Upper lobe of left lung (tissue), 6 donors: ENCODE data around the gene SNTG2. TPM values are rescaled to one million over a fixed set of nuclear protein-coding genes. Genes with fewer than 3 reads are reported as not detected.

ENCODE experiments used
- ATAC-seq, 2 donors: fragments of 200-7000 bp; cut with Tn5 transposase; one replicate each; pipeline ENCODE4 v1.9.1; 2022; ENCODE audit warnings: mild to moderate bottlenecking in 2 of 2, moderate library complexity in 2 of 2; ENCODE audit not compliant: low FRiP score in 2 of 2
- DNase-seq, 2 donors: peaks; one replicate each; pipeline ENCODE4 v3.0.0-alpha.2; 2019 to 2020
- H3K27ac ChIP-seq, 4 donors: fragments of 200-600 bp; sonication (generic); one replicate each; pipeline ENCODE4 v1.5.1; 2016 to 2019
- H3K27me3 ChIP-seq, 4 donors: fragments of 200-600 bp; sonication (generic); one replicate each; pipeline ENCODE4 v1.5.1; 2017 to 2019
- H3K36me3 ChIP-seq, 4 donors: fragments of 200-600 bp; sonication (generic); one replicate each; pipeline ENCODE4 v1.5.1; 2016 to 2019
- H3K4me1 ChIP-seq, 4 donors: fragments of 200-600 bp; sonication (generic); one replicate each; pipeline ENCODE4 v1.5.1; 2018 to 2019
- H3K4me3 ChIP-seq, 4 donors: fragments of 200-600 bp; sonication (generic); one replicate each; pipeline ENCODE4 v1.5.1; 2017 to 2019; ENCODE audit warnings: mild to moderate bottlenecking in 2 of 4, moderate library complexity in 1 of 4
- H3K9me3 ChIP-seq, 4 donors: fragments of 200-600 bp; sonication (generic); one replicate each; pipeline ENCODE4 v1.5.1; 2018 to 2019
- EP300 ChIP-seq, 4 donors: sonication (generic); formaldehyde crosslinking; IDR thresholded peaks; one replicate each; pipeline ENCODE4 v1.5.1; 2017; ENCODE audit warnings: antibody characterized with exemption in 4 of 4, control low read depth in 2 of 4
- POLR2A ChIP-seq, 4 donors: fragments of 450-650 bp; IDR thresholded peaks; one replicate each; pipeline ENCODE4 v1.5.1; 2016 to 2017; ENCODE audit warnings: antibody characterized with exemption in 4 of 4, mild to moderate bottlenecking in 2 of 4
- POLR2AphosphoS5 ChIP-seq, 2 donors: sonication (generic); formaldehyde crosslinking; IDR thresholded peaks; one replicate each; pipeline ENCODE4 v1.5.1; 2017; ENCODE audit warnings: antibody characterized with exemption in 2 of 2
- WGBS, 2 donors: methylation state at CpG; one replicate each; pipeline ENCODE4 v1.1.5; 2017 to 2018; 5-methylcytosine and 5-hydroxymethylcytosine counted together
- total RNA-seq, 6 donors: library from RNA; depleted of rRNA in 4 of 6; stranded (reverse); fragments of >200 nt in 4 of 6; gene quantifications; one replicate each; pipeline versions ENCODE4 v1.1.0 to v1.2.1, GENCODE V29; 2016 to 2021
- TF ChIP-seq, protein P1 (sequence below), 6 experiments: fragments of 450-650 bp in 4 of 6; fragments of 200-600 bp in 2 of 6; sonication (generic) in 2 of 6; IDR thresholded peaks; one replicate each; pipeline ENCODE4 v1.5.1; 2016 to 2019; ENCODE audit warnings: antibody characterized with exemption in 6 of 6
- donor health status: DM: no; HTN: no; CAD: no; lungs with moderate emphysema.
- donor health status: DM: no; HTN: yes; CAD: no; lungs with severe emphysema.

The SNTG2 gene
- total RNA-seq, 6 donors from 2014 or later: 1.1 to 13.6 (median 3.0) TPM

DNA sequence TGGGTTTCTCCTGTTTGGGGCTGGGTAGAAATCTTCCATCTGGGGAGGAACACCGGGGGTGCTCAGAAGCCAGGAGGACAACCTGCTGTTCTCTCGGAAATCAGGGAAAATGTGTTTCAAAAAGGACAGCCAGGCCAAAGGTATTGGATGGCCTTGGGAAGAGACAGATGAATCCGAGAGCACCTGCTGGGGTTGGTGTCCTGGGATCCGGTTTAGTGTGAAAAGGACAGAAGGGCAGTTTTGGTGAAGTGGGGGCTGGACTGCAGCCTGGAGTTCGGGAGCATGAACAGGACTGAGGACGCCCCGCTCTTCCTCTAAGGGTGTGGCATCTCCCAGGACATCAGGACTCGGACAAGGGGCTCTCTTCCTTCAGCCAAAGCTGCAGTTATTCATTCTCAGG, 24.9 kb upstream of the SNTG2 start:
- H3K9me3 ChIP-seq: peaks cover 0 to 3% (median 0%) of the 10 kb centered on the region in 4 donors
- H3K27ac ChIP-seq: no peak overlapping the region
- no peaks in the 10 kb centered on the region for H3K36me3 ChIP-seq
- H3K27me3 ChIP-seq: no peaks in the 10 kb centered on the region
- TF ChIP-seq EP300 (IDR thresholded peaks at IDR 0.05) (no peak), POLR2AphosphoS5 (IDR thresholded peaks at IDR 0.05) (no peak), POLR2A (IDR thresholded peaks at IDR 0.05) (no peak)
- TF ChIP-seq, protein P1, sequence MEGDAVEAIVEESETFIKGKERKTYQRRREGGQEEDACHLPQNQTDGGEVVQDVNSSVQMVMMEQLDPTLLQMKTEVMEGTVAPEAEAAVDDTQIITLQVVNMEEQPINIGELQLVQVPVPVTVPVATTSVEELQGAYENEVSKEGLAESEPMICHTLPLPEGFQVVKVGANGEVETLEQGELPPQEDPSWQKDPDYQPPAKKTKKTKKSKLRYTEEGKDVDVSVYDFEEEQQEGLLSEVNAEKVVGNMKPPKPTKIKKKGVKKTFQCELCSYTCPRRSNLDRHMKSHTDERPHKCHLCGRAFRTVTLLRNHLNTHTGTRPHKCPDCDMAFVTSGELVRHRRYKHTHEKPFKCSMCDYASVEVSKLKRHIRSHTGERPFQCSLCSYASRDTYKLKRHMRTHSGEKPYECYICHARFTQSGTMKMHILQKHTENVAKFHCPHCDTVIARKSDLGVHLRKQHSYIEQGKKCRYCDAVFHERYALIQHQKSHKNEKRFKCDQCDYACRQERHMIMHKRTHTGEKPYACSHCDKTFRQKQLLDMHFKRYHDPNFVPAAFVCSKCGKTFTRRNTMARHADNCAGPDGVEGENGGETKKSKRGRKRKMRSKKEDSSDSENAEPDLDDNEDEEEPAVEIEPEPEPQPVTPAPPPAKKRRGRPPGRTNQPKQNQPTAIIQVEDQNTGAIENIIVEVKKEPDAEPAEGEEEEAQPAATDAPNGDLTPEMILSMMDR (IDR thresholded peaks at IDR 0.05): no peak
- no peak for DNase-seq
- no peak for ATAC-seq
- WGBS, 2 donors: 77 to 79% methylated on average over 8 of the region's 8 CpGs
- H3K4me3 ChIP-seq: no peak overlapping the region
- H3K4me1 ChIP-seq: no peaks in the 10 kb centered on the region

GRCh38 chr2:926259-926793, 24.3 kb upstream of the SNTG2 start:
- no peak overlapping the region for H3K27ac ChIP-seq
- H3K27me3 ChIP-seq: no peaks in the 10 kb centered on the region
- no peaks in the 10 kb centered on the region for H3K36me3 ChIP-seq
- TF ChIP-seq POLR2A (IDR thresholded peaks at IDR 0.05) (no peak), POLR2AphosphoS5 (IDR thresholded peaks at IDR 0.05) (no peak), EP300 (IDR thresholded peaks at IDR 0.05) (no peak)
- TF ChIP-seq, protein P1 (IDR thresholded peaks at IDR 0.05): no peak
- ATAC-seq (no peak), DNase-seq (no peak)
- no peak overlapping the region for H3K4me3 ChIP-seq
- no peaks in the 10 kb centered on the region for H3K4me1 ChIP-seq
- 78 to 82% methylated on average over 12 of the region's 12 CpGs for WGBS, 2 donors
- H3K9me3 ChIP-seq: peaks cover 0 to 3% (median 0%) of the 10 kb centered on the region in 4 donors

DNA sequence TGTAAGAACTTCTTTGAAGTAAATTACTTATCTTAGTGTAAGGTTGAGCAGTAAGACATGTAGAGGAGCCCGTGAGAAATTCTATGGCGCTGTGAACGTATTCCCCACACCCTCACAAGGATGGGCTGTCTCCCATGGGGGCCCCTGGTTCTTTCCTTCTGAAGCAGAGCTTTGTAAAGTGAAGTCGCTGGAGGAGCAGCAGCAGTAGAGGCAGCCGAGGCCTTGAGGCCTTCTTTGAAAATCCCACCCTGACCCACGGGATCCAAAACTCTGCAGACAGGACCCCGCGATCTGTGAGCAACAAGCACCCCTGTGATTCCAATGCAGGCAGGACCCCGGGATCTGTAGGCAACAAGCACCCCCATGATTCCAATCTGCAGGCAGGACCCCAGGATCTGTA, 23.8 kb upstream of the SNTG2 start:
- Histone ChIP-seq H3K4me1 (no peaks in the 10 kb centered on the region), H3K4me3 (no peak overlapping the region), H3K27me3 (no peaks in the 10 kb centered on the region), H3K9me3 (peaks cover 0 to 3% (median 0%) of the 10 kb centered on the region in 4 donors), H3K36me3 (no peaks in the 10 kb centered on the region), H3K27ac (no peak overlapping the region)
- ATAC-seq (no peak), DNase-seq (no peak)
- TF ChIP-seq POLR2A (IDR thresholded peaks at IDR 0.05) (no peak), EP300 (IDR thresholded peaks at IDR 0.05) (no peak), POLR2AphosphoS5 (IDR thresholded peaks at IDR 0.05) (no peak)
- TF ChIP-seq, protein P1 (IDR thresholded peaks at IDR 0.05): no peak
- WGBS, 2 donors: 88 to 96% methylated on average over 9 of the region's 9 CpGs

- no peaks in the 10 kb centered on the region for H3K36me3 ChIP-seq
- no peak overlapping the region for H3K4me3 ChIP-seq
- no peaks in the 10 kb centered on the region for H3K27me3 ChIP-seq
- no peak overlapping the region for H3K27ac ChIP-seq
- H3K9me3 ChIP-seq: peaks cover 0 to 3% (median 0%) of the 10 kb centered on the region in 4 donors
- DNase-seq: no peak
- 74 to 89% methylated on average over 7 to 16 of the region's 16 CpGs for WGBS, 2 donors
- no peaks in the 10 kb centered on the region for H3K4me1 ChIP-seq
- ATAC-seq: no peak
- TF ChIP-seq, protein P1 (IDR thresholded peaks at IDR 0.05): no peak
- TF ChIP-seq EP300 (IDR thresholded peaks at IDR 0.05) (no peak), POLR2A (IDR thresholded peaks at IDR 0.05) (no peak), POLR2AphosphoS5 (IDR thresholded peaks at IDR 0.05) (no peak)
Observed at GRCh38 chr2:929011-929735, 21.5 kb upstream of the SNTG2 start.
